Measurements from ENCODE around the gene BDKRB2. TPM values are rescaled to one million over a fixed set of nuclear protein-coding genes. Genes with fewer than 3 reads are reported as not detected.

The BDKRB2 gene
- total RNA-seq, 4 donors from 2014 or later: 3.2 to 9.9 (median 5.3) TPM

GRCh38 chr14:96160076-96160912 is 44.3 kb upstream of the BDKRB2 start:
- no peak overlapping the region for H3K27ac ChIP-seq
- H3K4me1 ChIP-seq: no peaks in the 10 kb centered on the region
- TF ChIP-seq POLR2A (IDR thresholded peaks at IDR 0.05): no peak
- TF ChIP-seq, protein P1, sequence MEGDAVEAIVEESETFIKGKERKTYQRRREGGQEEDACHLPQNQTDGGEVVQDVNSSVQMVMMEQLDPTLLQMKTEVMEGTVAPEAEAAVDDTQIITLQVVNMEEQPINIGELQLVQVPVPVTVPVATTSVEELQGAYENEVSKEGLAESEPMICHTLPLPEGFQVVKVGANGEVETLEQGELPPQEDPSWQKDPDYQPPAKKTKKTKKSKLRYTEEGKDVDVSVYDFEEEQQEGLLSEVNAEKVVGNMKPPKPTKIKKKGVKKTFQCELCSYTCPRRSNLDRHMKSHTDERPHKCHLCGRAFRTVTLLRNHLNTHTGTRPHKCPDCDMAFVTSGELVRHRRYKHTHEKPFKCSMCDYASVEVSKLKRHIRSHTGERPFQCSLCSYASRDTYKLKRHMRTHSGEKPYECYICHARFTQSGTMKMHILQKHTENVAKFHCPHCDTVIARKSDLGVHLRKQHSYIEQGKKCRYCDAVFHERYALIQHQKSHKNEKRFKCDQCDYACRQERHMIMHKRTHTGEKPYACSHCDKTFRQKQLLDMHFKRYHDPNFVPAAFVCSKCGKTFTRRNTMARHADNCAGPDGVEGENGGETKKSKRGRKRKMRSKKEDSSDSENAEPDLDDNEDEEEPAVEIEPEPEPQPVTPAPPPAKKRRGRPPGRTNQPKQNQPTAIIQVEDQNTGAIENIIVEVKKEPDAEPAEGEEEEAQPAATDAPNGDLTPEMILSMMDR (IDR thresholded peaks at IDR 0.05): no peak

DNA sequence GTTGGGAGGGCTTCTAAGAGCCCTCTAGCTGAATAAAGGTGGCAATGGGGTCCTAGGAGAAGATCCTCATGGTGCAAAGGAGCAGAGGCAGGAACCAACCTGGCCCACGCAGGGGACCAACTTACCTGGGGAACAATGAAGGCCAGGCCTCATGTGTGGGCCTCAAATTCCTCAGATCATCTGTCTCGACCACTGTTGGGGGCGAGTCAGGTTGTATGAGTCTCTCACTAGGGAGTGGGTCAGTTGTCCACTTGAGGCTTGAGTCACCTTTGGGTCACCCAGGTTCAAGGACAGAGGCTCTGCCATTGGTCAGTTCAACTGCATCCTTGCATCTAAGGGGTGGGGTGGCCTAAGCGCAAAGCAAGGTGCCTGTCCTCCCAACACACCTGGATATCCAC is 43.7 kb upstream of the BDKRB2 start:
- TF ChIP-seq, protein P1 (IDR thresholded peaks at IDR 0.05): no peak
- no peak for TF ChIP-seq POLR2A (IDR thresholded peaks at IDR 0.05)
- Histone ChIP-seq H3K27ac (no peak overlapping the region), H3K27me3 (no peaks in the 10 kb centered on the region), H3K4me1 (no peaks in the 10 kb centered on the region), H3K9me3 (no peaks in the 10 kb centered on the region), H3K36me3 (no peaks in the 10 kb centered on the region), H3K4me3 (replicated peaks in 1 of 3) (no peak overlapping the region)
- DNase-seq: no peak
- 96 to 100% methylated on average over 4 of the region's 4 CpGs for WGBS, 2 donors
- intact Hi-C loops (cut with DNase I): no loop called here

More at GRCh38 chr14:96160076-96160912, 44.3 kb upstream of the BDKRB2 start:
- Histone ChIP-seq H3K4me3 (replicated peaks in 1 of 3) (no peak overlapping the region), H3K27me3 (no peaks in the 10 kb centered on the region), H3K36me3 (no peaks in the 10 kb centered on the region), H3K9me3 (no peaks in the 10 kb centered on the region)
- intact Hi-C loops (cut with DNase I): no loop called here
- DNase-seq: no peak
- WGBS, 2 donors: 82 to 87% methylated on average over 8 of the region's 8 CpGs

GRCh38 chr14:96161636-96162035 is 43.0 kb upstream of the BDKRB2 start:
- no peaks in the 10 kb centered on the region for H3K36me3 ChIP-seq
- H3K4me1 ChIP-seq: no peaks in the 10 kb centered on the region
- H3K4me3 ChIP-seq (replicated peaks in 1 of 3): no peak overlapping the region
- H3K27me3 ChIP-seq: no peaks in the 10 kb centered on the region
- no peak for DNase-seq
- H3K27ac ChIP-seq: no peak overlapping the region
- intact Hi-C loops (cut with DNase I): no loop called here
- TF ChIP-seq POLR2A (IDR thresholded peaks at IDR 0.05): no peak
- TF ChIP-seq, protein P1 (IDR thresholded peaks at IDR 0.05): no peak
- WGBS, 2 donors: 91 to 94% methylated on average over 2 of the region's 2 CpGs
- no peaks in the 10 kb centered on the region for H3K9me3 ChIP-seq

DNA sequence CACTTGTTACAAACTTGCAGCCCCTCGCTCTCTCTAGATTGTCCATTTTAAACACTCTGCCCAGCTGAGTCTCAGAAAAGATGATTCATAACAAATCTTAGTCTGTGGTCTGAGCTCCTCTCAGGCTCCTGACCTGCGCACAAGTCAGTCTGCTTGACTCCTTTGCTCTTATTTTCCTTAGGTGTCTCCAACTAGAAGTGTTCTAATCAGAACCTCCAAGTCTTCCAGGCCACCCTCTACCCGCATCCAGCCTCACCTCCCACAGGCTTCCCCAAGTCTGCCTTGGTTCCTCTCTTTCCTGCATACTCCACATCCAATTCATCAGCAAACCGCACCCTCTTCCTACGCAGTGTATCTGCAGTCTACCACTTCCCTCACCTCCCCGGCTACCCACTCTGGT is 42.4 kb upstream of the BDKRB2 start:
- intact Hi-C loops (cut with DNase I): no loop called here
- Histone ChIP-seq H3K9me3 (no peaks in the 10 kb centered on the region), H3K4me3 (replicated peaks in 1 of 3) (no peak overlapping the region), H3K36me3 (no peaks in the 10 kb centered on the region), H3K4me1 (no peaks in the 10 kb centered on the region), H3K27me3 (no peaks in the 10 kb centered on the region), H3K27ac (no peak overlapping the region)
- WGBS, 2 donors: 95 to 96% methylated on average over 6 of the region's 6 CpGs
- TF ChIP-seq, protein P1 (IDR thresholded peaks at IDR 0.05): no peak
- no peak for TF ChIP-seq POLR2A (IDR thresholded peaks at IDR 0.05)
- no peak for DNase-seq

DNA sequence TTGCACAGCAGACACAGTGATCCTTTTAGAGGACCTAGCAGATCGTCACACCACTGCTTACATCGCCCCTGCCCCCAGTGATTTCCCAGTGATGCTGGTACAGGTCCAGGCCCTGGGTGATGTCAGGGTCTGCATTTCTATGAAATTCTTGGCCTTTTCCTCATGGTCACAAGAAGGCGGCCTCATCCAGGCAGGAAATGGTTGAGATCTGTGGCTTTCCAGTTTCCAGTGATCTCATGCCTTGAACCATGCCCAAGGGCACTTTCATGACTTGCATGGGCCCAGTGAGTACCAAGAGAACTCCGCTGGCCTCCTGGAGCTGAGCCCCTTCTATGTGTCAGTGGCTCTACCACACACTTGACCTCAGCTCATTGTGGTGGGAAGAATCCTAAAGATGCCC is 41.9 kb upstream of the BDKRB2 start:
- Histone ChIP-seq H3K36me3 (no peaks in the 10 kb centered on the region), H3K27me3 (no peaks in the 10 kb centered on the region), H3K9me3 (no peaks in the 10 kb centered on the region), H3K4me3 (replicated peaks in 1 of 3) (no peak overlapping the region), H3K27ac (no peak overlapping the region), H3K4me1 (no peaks in the 10 kb centered on the region)
- no peak for TF ChIP-seq POLR2A (IDR thresholded peaks at IDR 0.05)
- TF ChIP-seq, protein P1 (IDR thresholded peaks at IDR 0.05): no peak
- intact Hi-C loops (cut with DNase I): no loop called here
- 83 to 96% methylated on average over 2 to 4 of the region's 4 CpGs for WGBS, 2 donors
- no peak for DNase-seq

Measured in thyroid gland (tissue), 4 donors.